Calu3 (cell line): ENCODE results near the gene FTO. TPM values are rescaled to one million over a fixed set of nuclear protein-coding genes. Genes with fewer than 3 reads are reported as not detected.

ENCODE experiments used
- BruUV-seq: library from RNA; stranded (reverse); fragments of 400-500 nt; replicated peaks from 2 replicates; lab custom pipeline; 2021; lab: Mats Ljungman, UMichigan
- CTCF ChIA-PET: fragments of 300-600 bp; sonication (Branson Sonifier 250); formaldehyde crosslinking; loops from one replicate; lab custom pipeline; 2022; ENCODE audit warnings: antibody characterized with exemption; lab: Charles Lee
- DNase-seq: peaks from one replicate; pipeline ENCODE4 v3.0.0; 2022
- H3K27ac Mint-ChIP-seq: one replicate; pipeline ENCODE4 v1.8.0; 2022; ENCODE audit warnings: mixed read lengths; ENCODE audit not compliant: unreplicated experiment
- H3K27me3 Mint-ChIP-seq: one replicate; pipeline ENCODE4 v1.8.0; 2022; ENCODE audit warnings: mixed read lengths; ENCODE audit not compliant: unreplicated experiment
- H3K36me3 Mint-ChIP-seq: one replicate; pipeline ENCODE4 v1.8.0; 2022; ENCODE audit warnings: mild to moderate bottlenecking, moderate library complexity, mixed read lengths; ENCODE audit not compliant: insufficient read depth, unreplicated experiment
- H3K4me1 Mint-ChIP-seq: one replicate; pipeline ENCODE4 v1.8.0; 2022; ENCODE audit warnings: mild to moderate bottlenecking, low read depth, mixed read lengths; ENCODE audit not compliant: unreplicated experiment
- H3K4me3 Mint-ChIP-seq: one replicate; pipeline ENCODE4 v1.8.0; 2022; ENCODE audit warnings: mild to moderate bottlenecking, low read depth, moderate library complexity, mixed read lengths; ENCODE audit not compliant: unreplicated experiment
- H3K9me3 Mint-ChIP-seq: one replicate; pipeline ENCODE4 v1.8.0; 2022; ENCODE audit warnings: low read depth, mixed read lengths; ENCODE audit not compliant: unreplicated experiment
- CTCF ChIP-seq: fragments of 200-600 bp; IDR thresholded peaks from one replicate; pipeline ENCODE4 v1.8.0; 2022; ENCODE audit warnings: antibody characterized with exemption; ENCODE audit not compliant: unreplicated experiment
- intact Hi-C: fragments of 100-400 bp; cut with micrococcal nuclease; formaldehyde crosslinking; loops from one replicate; pipeline ENCODE4 v1.10.0; 2022; ENCODE audit not compliant: unreplicated experiment
- total RNA-seq: library from RNA; stranded (reverse); gene quantifications from 2 replicates; pipeline ENCODE4 v1.2.3, GENCODE V29; 2022

Gene FTO
- total RNA-seq, 1 experiment from 2014 or later: 68.9 TPM

- DNase-seq: no peak
Measured at GRCh38 chr16:53726625-53727024, 22.7 kb downstream of the FTO start.

GRCh38 chr16:53730693-53731092, 26.7 kb downstream of the FTO start:
- Mint-ChIP-seq H3K4me3 (no peak overlapping the region), H3K27me3 (no peaks in the 10 kb centered on the region), H3K4me1 (peaks cover 19% of the 10 kb centered on the region), H3K9me3 (no peaks in the 10 kb centered on the region), H3K36me3 (no peaks in the 10 kb centered on the region), H3K27ac (no peak overlapping the region)
- CTCF ChIA-PET: no interaction called here
- no peak for DNase-seq
- no peak for TF ChIP-seq CTCF
- no TSS peak for BruUV-seq
- intact Hi-C loops: no loop called here

More at GRCh38 chr16:53726625-53727024, 22.7 kb downstream of the FTO start:
- no peak overlapping the region for H3K27ac Mint-ChIP-seq
- no peak overlapping the region for H3K4me3 Mint-ChIP-seq
- peaks cover 9% of the 10 kb centered on the region for H3K4me1 Mint-ChIP-seq
- CTCF ChIA-PET: no interaction called here
- no peaks in the 10 kb centered on the region for H3K9me3 Mint-ChIP-seq
- no peaks in the 10 kb centered on the region for H3K27me3 Mint-ChIP-seq
- BruUV-seq: no TSS peak
- intact Hi-C loops: no loop called here
- no peak for TF ChIP-seq CTCF
- no peaks in the 10 kb centered on the region for H3K36me3 Mint-ChIP-seq

- no peak for DNase-seq
- TF ChIP-seq CTCF: no peak
- Mint-ChIP-seq H3K27me3 (no peaks in the 10 kb centered on the region), H3K9me3 (no peaks in the 10 kb centered on the region), H3K27ac (peak overlapping the region; percentile 33), H3K4me1 (peaks cover 10% of the 10 kb centered on the region), H3K4me3 (no peak overlapping the region), H3K36me3 (no peaks in the 10 kb centered on the region)
- BruUV-seq: no TSS peak
- intact Hi-C loops: no loop called here
- CTCF ChIA-PET: no interaction called here
Measured at GRCh38 chr16:53732296-53732929, 28.5 kb downstream of the FTO start.

GRCh38 chr16:53734908-53735307, 31.0 kb downstream of the FTO start:
- Mint-ChIP-seq H3K4me1 (peaks cover 10% of the 10 kb centered on the region), H3K27ac (no peak overlapping the region), H3K4me3 (no peak overlapping the region), H3K36me3 (no peaks in the 10 kb centered on the region), H3K9me3 (no peaks in the 10 kb centered on the region), H3K27me3 (no peaks in the 10 kb centered on the region)
- TF ChIP-seq CTCF: no peak
- CTCF ChIA-PET: no interaction called here
- no peak for DNase-seq
- BruUV-seq: no TSS peak
- intact Hi-C loops: no loop called here
